SW 1271 (cell line): ENCODE results near the gene SEPTIN12.

Experiments
- DNase-seq, 2 experiments: peaks; one replicate each; lab custom pipeline; 2025; lab: John Stamatoyannopoulos, UW

Gene SEPTIN12, protein sequence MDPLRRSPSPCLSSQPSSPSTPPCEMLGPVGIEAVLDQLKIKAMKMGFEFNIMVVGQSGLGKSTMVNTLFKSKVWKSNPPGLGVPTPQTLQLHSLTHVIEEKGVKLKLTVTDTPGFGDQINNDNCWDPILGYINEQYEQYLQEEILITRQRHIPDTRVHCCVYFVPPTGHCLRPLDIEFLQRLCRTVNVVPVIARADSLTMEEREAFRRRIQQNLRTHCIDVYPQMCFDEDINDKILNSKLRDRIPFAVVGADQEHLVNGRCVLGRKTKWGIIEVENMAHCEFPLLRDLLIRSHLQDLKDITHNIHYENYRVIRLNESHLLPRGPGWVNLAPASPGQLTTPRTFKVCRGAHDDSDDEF

DNA sequence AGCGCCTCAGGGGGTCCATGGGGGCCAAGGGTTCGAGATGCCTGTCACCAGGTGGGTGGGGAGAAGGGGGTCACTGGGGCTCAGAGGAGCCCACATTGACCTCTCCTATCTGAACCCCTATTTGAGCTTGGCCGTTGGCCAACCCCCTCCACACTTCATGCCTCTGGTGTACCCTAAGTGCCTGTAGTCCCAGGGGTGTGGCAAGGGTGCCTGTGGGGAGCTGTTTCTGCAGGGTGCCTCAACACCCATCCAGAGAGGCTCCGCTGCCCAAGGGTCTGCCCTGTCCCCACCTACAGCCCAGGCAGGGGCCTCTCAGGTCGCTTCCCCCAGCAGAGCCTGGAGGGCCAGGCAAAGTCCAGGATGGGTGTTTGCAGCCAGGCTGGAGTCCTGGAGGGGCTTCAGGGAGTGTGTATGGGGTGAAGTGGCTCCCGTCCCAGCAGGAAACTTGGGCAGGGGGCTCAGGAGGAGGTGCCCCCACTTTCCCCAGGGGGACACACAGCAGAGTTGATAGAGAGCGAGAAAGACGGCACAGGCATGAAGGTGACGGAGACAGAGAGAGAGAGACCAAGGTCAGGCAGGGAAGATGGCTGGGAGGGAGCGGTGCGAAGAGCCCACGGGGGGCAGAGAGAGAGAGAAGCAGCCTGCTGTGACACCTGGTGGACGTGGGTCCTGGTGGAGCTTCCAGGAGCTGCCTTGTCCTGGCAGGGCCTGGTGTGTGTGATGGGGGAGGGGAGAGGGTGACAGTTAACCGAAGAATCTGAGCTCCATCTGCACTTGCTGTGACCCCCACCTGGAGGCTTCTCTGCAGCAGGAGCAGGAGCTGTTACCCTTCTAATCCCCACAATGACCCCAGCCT, at the start of gene SEPTIN12:
Gene SEPTIN12, minus strand, starts transcription at position 719 of the 856 bp plus-strand sequence. Its CDS starts 700 bp downstream, at position 19.
- no peak for DNase-seq

DNA sequence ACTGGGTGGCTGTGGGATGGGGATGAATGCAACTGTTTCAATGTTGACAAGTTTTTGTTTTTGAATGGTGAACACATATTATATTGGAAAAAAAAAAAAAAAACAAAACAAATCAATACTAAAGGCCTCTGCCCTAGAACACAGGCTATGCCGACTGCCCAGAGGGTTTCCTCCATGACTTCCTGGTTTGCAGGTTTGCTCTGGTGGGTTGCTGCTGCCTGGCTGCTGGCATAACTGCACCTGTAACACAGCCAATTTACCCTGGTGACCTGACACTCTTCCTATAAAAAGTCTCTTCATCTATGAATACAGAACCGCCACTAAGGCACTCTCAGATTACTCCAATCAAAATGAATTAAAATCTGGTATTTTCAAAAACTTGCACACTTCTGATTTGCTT, 48.6 kb upstream of the SEPTIN12 start:
- no peak for DNase-seq

DNA sequence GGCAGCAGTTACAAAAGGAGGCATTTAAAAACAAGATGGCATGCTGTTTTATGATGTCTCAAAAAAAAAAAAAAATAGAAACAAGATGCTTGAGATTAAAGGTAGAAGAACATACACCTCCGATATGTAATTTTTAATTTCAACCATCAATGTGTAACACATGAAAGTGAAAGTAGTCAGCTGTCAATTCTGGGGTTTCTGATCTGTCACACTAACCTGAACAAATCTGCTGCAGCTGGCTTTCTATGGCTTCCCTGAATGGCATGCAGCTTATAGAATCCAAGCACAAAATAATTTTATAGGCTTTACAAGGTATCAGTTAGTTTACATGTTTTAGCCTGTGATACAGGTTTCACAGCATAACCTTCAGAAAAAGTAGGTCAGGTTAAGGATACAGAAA, 45.4 kb upstream of the SEPTIN12 start:
- no peak for DNase-seq

DNA sequence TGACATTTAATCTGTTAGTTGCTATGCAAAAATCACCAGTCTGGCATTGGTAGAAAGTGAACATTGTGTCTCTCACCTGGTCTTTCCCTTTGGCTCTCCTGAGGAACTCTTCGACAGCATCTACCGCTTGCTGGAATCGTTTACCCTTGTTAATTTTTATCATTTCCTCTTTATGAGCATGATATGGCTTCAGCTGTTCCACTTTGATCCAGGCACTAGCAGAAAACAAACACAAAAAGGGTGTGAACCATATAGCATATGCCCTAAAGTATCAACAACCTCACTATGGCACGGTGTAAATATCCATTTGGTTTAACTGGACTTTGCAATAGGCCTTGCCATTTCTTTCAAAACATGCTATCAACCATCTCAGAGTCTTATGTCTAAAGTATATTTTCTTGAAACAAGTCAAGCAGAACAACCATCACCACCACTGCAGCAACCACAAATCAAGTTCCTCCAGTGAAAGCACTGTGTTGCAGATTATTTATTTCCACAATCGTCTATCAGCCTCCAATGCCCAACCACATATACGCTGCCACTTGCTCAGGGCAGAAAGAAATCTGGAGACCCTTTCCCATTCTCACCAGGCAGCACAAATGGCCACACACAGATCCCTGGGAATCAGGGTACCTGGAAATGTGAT, 44.7 kb upstream of the SEPTIN12 start:
- DNase-seq = no peak

DNA sequence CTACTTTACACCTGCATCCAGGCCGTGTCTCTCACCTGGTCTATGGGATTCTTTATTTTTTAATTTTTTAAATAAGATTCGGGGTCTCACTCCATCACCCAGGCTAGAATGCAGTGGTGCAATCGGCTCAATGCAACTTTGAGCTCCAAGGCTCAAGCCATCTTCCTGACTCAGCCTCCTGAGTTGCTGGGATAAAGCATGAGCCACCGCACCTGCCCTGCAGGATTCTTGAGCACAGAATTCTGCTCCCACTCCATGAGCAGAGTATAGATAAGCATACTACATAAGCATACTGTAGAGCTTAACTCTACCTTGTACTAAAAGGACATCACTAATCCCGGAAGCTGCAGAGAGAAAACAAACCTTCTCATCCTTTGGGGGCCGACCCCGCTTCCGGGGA, 43.5 kb upstream of the SEPTIN12 start:
- no peak for DNase-seq

DNA sequence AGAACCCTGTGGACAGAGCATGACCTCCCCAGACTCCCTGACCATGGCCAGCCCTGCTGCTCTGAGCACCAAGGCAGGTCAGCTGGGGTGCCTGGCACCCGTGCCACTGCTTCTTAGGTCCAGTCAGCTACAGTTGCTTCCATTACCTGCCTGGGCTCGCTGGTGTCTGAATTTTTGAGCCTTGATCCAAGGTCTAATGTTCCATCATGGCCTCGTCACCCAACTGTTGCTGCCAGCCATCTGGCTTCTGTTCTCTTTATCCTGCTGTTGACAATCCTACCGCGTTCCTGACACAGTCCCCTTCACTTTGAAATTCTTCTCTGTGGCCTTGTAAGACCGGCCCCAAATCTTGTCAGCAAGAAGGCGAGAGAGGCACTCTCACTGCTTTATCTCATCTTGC, 42.3 kb upstream of the SEPTIN12 start:
- DNase-seq = no peak

DNA sequence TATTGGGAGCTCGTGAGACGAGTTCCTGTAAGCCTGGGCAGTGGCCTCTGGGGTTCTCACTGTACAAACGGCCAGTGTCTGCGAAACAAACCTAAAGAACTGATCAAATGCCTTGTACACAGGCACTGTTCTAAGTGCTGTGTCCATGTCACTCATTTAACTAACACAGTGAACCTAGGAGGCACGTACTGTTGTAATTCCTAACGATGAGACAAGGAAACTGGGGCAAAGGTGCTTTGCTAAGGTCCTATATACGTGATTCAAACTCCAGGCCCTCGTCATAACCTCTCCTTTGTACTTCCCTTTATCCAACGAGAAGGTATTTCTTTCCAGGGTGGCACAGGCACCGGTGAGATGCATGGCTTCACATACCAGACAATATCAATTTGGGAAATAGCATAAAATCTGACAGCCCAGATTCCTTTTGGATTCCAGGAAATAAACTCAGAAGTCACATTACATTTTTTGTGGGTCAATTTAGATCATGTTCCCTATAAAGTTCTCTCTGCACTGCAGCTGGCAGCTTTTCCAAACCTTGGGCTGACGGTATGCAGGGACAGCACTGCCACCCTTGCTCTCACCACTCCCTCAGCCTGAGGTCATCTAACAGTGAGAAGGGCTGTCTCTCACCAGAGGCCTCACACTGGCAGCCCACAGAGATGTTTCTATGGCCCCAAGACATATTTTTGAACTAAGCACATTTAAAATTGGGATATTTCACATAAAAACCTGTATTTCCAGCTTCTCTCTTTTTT, 40.6 kb upstream of the SEPTIN12 start:
- no peak for DNase-seq

DNA sequence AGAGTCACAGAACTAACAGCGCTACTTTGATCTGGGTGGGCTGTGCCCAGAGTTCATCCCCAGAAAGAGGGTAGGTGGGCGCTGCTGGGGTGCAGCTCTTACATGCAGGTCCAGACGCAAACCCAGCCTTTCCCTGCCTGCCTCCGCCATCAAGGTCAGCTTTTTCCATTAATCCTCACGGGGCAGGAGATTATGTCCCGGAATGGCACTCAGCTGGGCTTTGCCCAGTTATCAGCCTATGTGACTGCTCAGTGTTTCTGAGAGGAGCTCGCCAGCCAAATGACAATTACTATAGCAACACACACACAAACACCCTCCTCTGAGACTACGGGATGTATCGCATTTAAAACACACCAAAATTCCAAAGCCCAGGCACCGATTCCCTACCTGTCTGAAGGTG, 38.8 kb upstream of the SEPTIN12 start:
- no peak for DNase-seq

DNA sequence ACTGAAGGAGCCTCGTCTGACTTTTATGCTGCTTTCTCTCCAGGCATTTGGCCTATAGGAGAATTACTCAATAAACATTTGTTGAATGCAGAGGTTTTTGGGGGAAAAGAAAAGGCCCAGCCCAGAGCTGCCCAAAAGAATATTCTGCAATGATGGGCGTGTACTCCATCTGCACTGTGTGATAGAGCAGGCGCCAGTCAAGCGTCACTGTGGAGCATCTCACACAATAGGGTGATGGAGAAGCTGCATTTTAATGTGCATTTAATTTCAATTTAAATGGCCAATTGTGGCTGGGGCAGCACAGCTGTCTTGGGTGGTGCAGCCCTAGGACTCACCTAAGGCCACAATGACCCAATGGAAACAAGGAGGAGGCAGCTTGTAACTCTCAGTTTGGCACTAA, 38.4 kb upstream of the SEPTIN12 start:
- DNase-seq = no peak

DNA sequence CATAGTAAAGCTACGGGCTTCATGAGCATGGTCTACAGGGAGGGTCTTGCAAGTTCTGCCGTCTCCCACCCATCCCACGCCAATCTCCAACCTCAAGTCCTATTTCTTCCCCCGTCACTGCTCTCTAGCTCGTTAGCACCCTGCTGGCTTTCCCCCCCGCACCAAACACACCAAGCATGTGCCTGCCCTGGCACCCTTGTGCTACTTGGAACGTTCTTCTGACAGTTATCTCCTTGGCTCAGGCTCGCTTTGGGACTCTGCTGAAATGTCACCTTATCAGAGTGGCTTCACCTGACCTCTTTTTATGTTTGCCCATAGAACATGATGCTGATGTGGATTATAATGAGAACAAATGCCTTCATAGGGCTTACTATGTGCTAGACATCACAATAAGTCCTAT, 37.1 kb upstream of the SEPTIN12 start:
- no peak for DNase-seq

DNA sequence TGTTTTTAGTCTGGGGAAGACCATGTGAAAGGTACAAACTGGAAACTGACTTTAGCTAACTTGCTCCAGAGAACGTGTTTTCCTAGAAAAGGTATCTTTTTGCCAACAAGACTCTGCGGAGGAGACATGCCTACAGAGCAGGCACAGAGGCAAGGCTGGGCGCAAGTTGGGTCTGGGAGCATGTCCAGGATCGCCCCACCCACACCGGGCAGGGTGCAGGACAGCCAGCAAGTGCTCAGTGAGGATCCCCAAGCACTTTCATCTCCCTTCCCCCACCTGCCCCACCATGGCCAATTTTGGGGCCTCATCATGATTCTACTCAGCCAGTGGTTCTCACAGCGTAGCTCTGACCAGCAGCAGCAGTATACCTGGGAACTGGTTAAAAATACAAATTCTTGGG, 32.5 kb upstream of the SEPTIN12 start:
- no peak for DNase-seq

DNA sequence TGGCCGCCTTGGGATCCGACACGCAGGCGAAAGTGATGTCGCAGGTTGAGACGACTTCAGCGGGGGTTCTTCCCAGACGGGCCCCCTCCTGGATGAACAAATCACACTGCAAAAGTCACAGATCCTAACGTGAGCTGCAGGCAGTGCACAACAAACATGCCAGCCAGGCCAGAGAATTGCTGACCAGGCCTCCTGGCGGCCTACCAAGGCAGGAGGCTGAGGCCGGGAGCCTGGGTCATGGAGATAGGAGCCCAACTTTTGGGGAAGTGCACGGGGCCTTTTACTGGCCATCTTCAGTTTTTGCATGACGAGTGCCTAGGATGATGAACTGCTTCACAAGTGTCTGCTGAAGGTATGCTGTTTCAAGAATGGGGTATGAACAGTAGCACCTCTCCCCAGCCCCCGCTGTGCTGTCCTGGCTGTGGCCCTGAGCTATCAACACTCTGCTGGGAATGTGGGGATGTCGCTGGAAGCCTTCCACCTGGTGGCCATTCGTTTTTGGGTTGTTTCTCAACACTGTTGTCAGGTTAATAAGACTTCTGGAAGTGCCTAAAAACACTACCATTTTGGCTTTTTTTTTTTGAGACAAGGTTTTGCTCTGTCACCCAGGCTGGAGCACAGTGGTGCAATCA, 26.5 kb upstream of the SEPTIN12 start:
- DNase-seq = no peak

DNA sequence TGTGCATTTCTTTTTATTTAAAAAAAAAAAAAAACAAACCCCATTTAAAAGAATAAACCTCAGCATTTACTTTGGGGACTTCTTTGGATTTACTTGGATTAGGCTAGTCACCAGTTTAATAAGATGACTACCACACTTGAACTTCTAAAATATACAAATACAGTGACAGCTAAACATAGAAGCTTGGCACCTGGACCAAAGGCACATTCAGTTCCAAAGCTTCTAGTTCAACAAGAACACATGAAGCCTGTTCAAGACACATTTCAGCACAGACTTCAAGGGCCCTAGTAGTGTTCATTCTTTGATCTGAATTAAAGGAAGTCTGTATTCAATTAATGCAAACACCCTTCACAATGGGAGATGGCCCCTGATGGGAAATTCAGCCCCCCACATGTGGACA, 25.9 kb upstream of the SEPTIN12 start:
- no peak for DNase-seq

DNA sequence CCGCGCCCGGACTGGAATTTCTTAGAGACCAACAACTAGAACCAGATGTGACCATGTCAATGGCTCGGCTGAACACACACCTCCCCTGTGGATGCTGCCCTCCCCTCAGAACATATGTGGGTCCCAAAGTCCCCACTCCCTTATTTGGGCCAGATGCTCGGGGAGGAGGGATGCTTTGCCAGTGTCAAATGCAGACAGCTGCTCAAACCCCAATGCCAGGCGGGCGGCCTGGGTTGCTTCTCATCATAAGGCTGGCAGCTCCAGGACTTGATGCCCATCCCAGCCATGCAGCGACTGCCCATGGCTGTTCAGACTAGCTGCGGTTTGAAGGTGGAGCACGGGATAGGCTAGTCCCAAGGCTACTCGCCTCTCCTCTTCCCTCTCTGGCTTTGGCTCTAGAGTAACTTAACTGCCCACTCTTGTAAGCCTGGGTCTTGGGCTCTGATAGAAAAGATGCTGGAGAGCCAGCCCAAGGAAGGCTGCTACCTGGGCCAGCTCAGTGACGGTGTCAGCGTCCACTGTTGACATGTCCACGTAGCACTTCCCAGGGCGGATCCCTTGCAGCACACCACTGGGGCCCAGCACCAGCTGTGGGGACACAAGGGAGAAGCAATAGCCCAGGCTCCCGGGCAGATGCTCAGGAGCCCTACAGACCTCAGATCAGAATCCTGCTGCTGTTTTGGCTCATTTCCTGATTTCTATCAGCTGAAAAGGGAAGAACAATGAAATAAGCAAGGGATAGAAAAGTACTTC, 25.3 kb upstream of the SEPTIN12 start:
- DNase-seq = no peak

DNA sequence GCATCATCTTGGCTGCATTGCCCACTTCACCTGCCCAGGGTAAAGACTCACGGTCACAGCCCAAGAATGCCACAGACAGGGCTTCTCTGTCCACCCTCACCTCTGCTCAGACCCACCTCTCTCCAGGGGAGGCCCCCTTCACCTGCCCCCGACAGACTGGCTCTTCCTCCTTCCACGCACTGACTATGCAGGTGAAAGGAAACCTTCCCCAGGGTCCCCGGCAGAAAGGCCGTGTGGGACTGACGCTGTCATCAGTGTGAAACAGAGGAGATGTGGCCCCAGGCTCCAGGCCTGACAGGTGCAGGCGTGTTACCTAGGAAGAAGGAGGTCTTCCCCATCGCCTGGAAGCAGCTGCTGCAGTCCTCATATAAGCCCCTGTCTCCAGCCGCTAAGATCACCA, 23.6 kb upstream of the SEPTIN12 start:
- no peak for DNase-seq

DNA sequence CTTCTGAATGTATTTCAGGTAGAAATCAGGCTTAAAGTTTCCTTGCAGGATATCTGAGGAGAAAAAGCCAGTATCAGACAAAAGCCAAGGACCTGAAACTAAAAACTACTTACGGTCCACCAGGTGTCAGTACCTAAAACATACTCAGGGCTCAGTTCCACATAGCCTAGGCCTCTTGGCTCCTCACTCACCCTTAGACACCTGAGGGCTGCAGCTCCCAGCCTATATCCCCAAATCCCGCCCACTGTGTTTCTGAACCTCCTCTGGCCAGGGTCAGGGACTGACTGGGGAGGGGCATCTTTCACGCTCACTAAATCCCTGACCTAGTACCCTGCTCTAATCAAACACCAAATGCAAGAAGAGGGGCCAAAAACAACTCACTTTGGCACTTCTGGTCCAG, 23.1 kb upstream of the SEPTIN12 start:
- no peak for DNase-seq

DNA sequence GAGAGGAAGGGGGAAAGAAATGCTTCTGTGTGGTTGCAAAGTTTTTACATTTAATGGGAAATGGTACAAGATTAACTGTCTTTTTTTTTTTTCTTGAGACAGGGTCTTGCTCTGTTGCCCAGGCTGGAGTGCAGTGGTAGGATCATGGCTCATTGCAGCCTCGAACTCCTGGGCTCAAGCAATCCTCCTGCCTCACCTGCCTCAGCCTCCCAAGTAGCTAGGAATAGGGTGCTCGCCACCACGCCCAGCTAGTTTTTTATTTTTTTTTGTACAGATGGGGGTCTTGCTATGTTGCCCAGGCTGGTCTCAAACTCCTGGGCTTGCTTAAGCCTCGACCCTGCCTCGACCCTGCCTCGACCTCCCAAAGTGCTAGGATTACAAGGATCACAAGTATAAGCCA, 18.1 kb upstream of the SEPTIN12 start:
- no peak for DNase-seq

DNA sequence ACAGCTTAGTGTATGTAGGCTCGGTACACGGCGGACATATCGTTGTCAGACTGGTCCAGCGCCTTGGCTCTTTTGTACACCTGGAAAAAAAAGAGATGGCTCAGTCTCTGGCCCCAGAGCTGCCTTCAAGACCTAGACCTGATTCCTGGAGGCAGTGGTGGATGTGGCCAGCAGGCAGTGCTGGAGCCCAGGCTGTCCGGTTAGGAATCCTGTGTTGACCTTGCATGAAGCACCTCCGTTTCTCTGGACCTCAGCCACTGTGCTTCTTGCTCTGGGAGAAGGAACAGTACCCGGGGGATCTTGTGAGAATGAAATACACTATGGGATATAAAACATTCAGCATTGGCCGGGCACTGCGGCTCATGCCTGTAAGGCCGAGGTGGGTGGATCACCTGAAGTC, 17.1 kb upstream of the SEPTIN12 start:
- DNase-seq = no peak

DNA sequence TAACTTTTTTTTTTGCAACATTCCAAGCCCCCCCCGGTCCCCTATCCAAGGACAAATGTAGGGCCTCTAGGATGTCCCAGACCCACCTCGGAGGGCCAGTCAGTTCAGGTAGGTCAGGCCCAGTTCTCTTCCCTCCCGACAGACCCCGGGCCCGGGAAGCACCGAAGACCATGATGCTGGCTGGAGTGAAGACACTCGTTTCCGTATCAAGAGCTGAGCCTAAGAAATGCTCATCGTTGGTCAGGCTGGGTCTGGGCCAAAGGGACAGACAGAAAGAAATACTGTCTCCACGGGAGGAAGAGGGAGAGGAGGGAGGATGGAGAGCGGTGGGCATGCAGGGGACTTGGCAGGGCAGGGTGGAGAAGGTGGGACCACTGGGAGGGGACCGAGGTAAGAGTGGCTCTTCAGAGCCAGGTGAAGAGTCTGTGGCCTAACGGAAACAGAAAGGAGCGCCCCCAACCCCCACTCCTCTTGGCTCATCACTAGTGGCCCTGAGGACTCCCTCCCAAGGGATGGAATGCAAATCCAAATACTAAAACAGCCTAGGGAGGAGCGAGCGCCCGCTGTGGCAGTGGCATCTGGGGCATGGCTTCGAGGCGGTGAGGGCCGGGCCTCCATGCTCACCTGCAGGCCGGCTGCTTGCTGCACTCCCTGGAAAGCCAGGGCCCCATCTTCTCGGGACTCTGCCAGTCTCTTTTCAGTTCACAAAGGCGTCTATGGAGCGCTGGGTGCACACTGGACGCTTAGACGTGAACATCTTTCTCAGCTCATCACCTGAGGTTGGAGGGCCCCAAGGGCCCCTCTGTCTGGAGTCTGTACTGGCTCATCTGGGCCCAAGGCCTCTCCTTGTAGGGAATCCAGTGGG, 16.0 kb upstream of the SEPTIN12 start:
- DNase-seq = no peak

DNA sequence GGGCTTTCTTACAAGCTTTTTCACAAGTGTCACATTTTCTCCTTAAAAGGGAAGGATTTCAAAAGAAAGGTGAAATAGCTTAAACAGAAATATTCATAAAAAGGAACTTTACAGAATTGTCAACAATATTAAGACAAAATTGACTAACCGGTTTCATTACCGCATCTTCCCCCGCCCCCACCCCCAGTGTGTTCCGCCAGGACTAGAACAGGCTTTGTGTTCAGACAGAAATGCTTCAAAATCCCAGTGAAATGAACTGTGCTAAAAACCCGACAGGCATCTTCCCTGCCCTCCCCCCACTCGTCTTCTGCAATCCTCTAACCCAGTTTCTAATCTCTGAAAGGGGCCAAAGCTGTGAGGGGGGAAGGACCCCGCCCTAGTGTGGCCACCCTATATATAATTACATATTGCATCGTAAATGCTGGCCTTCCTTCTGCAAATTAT, 15.3 kb upstream of the SEPTIN12 start:
- no peak for DNase-seq
